ENCODE measurements around the gene TPX2.
A peak's percentile ranks its signal among the peaks of the same experiment; 100 is the strongest.
"Not testable (repeated sequence)": the region's sequence is repeated elsewhere in the genome, so short reads cannot be mapped to it uniquely, and the experiment has no call there.

The TPX2 gene

DNA sequence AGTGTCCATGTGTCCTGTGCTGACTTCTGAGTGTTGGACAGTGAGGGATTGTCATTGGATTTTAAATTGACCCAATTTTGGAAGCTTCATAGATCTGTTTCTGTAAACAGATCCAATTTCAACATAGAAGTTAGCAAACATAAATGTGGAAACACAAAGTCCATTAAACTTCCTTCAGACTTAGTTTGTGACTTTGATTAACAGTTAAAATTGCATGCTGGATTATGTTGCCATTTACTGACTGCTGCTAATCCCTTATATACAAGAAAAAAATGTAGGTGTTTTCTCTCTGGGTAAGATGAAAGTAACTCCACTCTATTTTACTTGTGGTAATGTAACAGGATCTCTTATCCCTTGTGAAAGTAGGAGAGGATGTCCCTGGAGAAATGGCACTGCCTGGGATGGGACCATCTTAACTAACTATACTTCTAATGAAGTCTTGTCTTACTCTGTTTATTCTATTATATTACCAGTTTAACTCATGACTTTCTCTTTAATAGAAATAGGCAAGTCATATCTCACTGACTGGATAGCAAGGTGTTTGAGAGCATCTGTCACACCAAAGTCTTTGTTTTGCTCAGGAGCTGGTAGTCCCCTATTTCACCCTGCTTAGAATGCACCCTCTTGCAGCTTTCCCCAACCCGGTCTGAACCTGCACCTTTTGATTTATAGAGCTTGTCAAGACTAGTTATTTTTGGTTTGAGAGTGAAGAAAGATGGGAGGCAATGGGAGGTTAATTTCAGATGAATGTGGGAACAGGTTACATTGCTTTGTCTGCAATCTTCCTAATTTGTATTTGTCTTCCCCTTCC, 7.2 kb downstream of the TPX2 start:
- no peaks in the 10 kb centered on the region for H3K27me3 ChIP-seq
- no peaks in the 10 kb centered on the region for H3K36me3 ChIP-seq
- peak overlapping the region; percentile 30 to 71 for H3K27ac ChIP-seq
- TF ChIP-seq, protein P1, sequence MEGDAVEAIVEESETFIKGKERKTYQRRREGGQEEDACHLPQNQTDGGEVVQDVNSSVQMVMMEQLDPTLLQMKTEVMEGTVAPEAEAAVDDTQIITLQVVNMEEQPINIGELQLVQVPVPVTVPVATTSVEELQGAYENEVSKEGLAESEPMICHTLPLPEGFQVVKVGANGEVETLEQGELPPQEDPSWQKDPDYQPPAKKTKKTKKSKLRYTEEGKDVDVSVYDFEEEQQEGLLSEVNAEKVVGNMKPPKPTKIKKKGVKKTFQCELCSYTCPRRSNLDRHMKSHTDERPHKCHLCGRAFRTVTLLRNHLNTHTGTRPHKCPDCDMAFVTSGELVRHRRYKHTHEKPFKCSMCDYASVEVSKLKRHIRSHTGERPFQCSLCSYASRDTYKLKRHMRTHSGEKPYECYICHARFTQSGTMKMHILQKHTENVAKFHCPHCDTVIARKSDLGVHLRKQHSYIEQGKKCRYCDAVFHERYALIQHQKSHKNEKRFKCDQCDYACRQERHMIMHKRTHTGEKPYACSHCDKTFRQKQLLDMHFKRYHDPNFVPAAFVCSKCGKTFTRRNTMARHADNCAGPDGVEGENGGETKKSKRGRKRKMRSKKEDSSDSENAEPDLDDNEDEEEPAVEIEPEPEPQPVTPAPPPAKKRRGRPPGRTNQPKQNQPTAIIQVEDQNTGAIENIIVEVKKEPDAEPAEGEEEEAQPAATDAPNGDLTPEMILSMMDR (IDR thresholded peaks at IDR 0.05), result no peak
- H3K4me1 ChIP-seq, result peaks cover 0 to 52% (median 21%) of the 10 kb centered on the region in 4 donors
- intact Hi-C loops (cut with DNase I; ENCODE audit: low total_unique reads), result loop anchor here (10.0 kb wide), 1 partner anchor 69 kb away; the partner anchor contains the start of gene MYLK2
- H3K9me3 ChIP-seq, result no peaks in the 10 kb centered on the region
- no peak overlapping the region for H3K4me3 ChIP-seq
- no peak for DNase-seq

DNA sequence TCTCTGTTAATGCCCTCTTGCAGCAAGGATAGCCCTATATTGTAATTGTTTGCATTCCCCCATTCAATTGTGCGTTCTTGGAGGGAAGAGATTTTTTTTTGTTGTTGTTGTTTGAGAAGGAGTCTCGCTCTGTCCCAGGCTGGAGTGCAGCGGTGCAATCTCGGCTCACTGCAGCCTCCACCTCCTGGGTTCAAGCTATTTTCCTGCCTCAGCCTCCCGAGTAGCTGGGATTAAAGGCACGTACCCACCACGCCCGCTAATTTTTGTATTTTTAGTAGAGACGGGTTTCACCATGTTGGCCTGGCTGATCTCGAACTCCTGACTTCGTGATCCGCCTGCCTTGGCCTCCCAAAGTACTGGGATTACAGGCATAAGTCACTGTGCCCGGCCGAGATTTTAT, 7.9 kb downstream of the TPX2 start:
- H3K4me3 ChIP-seq, DNase-seq, H3K27me3 ChIP-seq, H3K36me3 ChIP-seq, H3K9me3 ChIP-seq: not testable (repeated sequence)
- Histone ChIP-seq H3K27ac (peak overlapping the region; percentile 30 to 71), H3K4me1 (peaks cover 0 to 58% (median 21%) of the 10 kb centered on the region in 4 donors)
- intact Hi-C loops (cut with DNase I; ENCODE audit: low total_unique reads), result loop anchor here (10.0 kb wide), 1 partner anchor 68 kb away; the partner anchor contains the start of gene MYLK2

DNA sequence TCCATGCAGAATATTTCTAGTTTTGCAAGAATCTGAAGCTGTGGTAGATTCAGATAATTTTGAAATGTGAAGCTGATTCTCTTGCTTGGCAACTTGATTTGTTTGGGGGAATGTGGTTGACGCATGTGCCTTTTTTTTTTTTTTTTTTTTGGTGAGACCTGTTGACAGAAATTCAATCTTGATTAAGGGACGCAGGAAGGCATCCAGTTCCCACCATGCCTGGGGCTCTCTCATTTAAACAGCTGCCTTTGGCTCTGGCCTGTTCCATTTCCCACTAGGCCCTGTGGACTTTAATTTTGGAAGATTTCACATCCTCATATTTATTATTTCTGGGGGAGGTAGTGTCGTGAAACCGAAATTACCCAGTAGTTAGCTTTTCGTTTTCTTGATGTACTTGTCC, 8.6 kb downstream of the TPX2 start:
- peak overlapping the region; percentile 71 to 75 for H3K27ac ChIP-seq
- DNase-seq, result peak; percentile 54 to 81

DNA sequence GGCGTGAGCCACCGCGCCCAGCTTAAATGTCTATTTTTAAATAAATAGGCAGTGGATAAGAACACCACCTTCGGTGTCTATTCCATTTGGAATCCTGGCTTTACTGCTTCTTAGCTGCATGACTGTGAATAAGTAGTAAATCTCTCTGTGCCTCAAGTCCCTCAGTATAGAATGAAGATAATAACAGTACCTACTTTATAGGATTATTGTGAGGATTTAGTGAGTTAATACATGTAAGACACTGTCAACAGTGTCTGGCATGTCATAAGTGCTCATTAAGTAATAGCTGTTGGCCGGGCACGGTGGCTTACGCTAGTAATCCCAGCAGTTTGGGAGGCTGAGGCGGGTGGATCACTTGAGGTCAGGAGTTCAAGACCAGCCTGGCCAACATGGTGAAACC, 10.1 kb downstream of the TPX2 start:
- TF ChIP-seq, protein P1 (IDR thresholded peaks at IDR 0.05), result no peak
- Histone ChIP-seq H3K36me3 (no peaks in the 10 kb centered on the region), H3K4me3 (no peak overlapping the region), H3K27ac (peak overlapping the region; percentile 39 to 71), H3K27me3 (no peaks in the 10 kb centered on the region), H3K4me1 (peaks cover 0 to 58% (median 21%) of the 10 kb centered on the region in 4 donors), H3K9me3 (no peaks in the 10 kb centered on the region)
- intact Hi-C loops (cut with DNase I; ENCODE audit: low total_unique reads), result loop anchor here (10.0 kb wide), 1 partner anchor 66 kb away; the partner anchor contains the start of gene MYLK2
- no peak for DNase-seq

More for the DNA sequence above, 8.6 kb downstream of the TPX2 start:
- TF ChIP-seq, protein P1 (IDR thresholded peaks at IDR 0.05), result no peak
- H3K4me3 ChIP-seq, result no peak overlapping the region
- H3K27me3 ChIP-seq, result no peaks in the 10 kb centered on the region
- no peaks in the 10 kb centered on the region for H3K36me3 ChIP-seq
- peaks cover 0 to 58% (median 21%) of the 10 kb centered on the region in 4 donors for H3K4me1 ChIP-seq
- intact Hi-C loops (cut with DNase I; ENCODE audit: low total_unique reads), result loop anchor here (10.0 kb wide), 1 partner anchor 67 kb away; the partner anchor contains the start of gene MYLK2
- no peaks in the 10 kb centered on the region for H3K9me3 ChIP-seq

DNA sequence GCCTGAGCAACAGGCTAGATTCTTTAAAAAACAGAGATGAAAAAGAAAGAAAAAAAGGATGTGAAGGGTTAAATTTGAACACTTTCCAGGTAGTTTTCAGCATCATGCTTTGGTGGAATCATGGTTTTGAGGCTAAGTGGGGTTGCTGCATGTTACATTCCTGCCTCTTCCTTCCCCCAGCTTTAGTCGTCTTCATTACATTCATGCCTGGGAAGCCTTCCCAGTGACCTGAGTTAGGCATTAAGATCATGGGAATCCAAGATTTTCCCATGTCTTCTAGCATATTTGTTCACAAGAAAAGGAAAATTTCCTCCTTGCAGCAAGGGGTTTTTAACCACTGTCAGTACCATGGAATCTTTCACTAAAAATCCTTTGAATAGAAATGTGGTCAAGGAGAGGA, 12.0 kb downstream of the TPX2 start:
- TF ChIP-seq, protein P1 (IDR thresholded peaks at IDR 0.05), result no peak
- Histone ChIP-seq H3K27me3 (no peaks in the 10 kb centered on the region), H3K27ac (peak overlapping the region in 1 of 2 donors; percentile 25), H3K4me1 (peaks cover 0 to 53% (median 19%) of the 10 kb centered on the region in 4 donors), H3K4me3 (no peak overlapping the region), H3K36me3 (no peaks in the 10 kb centered on the region), H3K9me3 (no peaks in the 10 kb centered on the region)
- DNase-seq, result no peak
- intact Hi-C loops (cut with DNase I; ENCODE audit: low total_unique reads), result no loop called here

DNA sequence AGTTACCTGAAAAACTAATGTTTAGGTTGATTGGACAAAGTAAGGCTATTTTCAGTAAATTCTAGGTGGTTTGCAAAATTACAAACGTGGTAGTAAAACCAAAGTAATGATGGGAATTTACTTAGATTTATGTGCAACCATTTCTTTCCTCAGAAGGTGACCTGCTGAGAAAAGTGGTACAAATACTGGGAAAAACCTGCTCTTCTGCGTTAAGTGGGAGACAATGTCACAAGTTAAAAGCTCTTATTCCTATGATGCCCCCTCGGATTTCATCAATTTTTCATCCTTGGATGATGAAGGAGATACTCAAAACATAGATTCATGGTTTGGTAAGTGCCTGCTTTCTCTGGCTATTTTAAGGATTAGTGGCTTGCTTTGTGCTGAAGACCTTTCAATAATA, 18.2 kb downstream of the TPX2 start:
- H3K36me3 ChIP-seq, result no peaks in the 10 kb centered on the region
- H3K27ac ChIP-seq, result no peak overlapping the region
- H3K9me3 ChIP-seq, result no peaks in the 10 kb centered on the region
- no peaks in the 10 kb centered on the region for H3K27me3 ChIP-seq
- no peaks in the 10 kb centered on the region for H3K4me1 ChIP-seq
- no peak for DNase-seq
- H3K4me3 ChIP-seq, result no peak overlapping the region
- TF ChIP-seq, protein P1 (IDR thresholded peaks at IDR 0.05), result no peak
- intact Hi-C loops (cut with DNase I; ENCODE audit: low total_unique reads), result no loop called here

Data from tibial artery (tissue), 4 donors.